SJSA1 (cell line): Measurements from ENCODE around the gene FGGY. TPM values are rescaled to one million over a fixed set of nuclear protein-coding genes. Genes with fewer than 3 reads are reported as not detected.
A peak's percentile ranks its signal among the peaks of the same experiment; 100 is the strongest.

Source experiments
- DNase-seq, 2 experiments: peaks; one replicate each; pipeline ENCODE4 v3.0.0-alpha.2; 2015 to 2020; ENCODE audit warnings: low spot score in 2 of 2, low read depth in 1 of 2
- H3K27ac ChIP-seq: fragments of 250-450 bp; sonication (Bioruptor Pico); 2 replicates; pipeline ENCODE4 v1.5.1; 2020; ENCODE audit warnings: mild to moderate bottlenecking, moderate library complexity
- H3K27me3 ChIP-seq: fragments of 250-450 bp; sonication (Bioruptor Pico); replicated peaks from 2 replicates; pipeline ENCODE4 v1.5.1; 2020; ENCODE audit warnings: mild to moderate bottlenecking, moderate library complexity
- H3K36me3 ChIP-seq: fragments of 250-450 bp; sonication (Bioruptor Pico); 2 replicates; pipeline ENCODE4 v1.5.1; 2020; ENCODE audit warnings: mild to moderate bottlenecking
- H3K4me1 ChIP-seq: fragments of 250-450 bp; sonication (Bioruptor Pico); replicated peaks from 2 replicates; pipeline ENCODE4 v1.6.1; 2021; ENCODE audit warnings: mild to moderate bottlenecking
- H3K4me3 ChIP-seq: fragments of 250-450 bp; sonication (Bioruptor Pico); 2 replicates; pipeline ENCODE4 v1.5.1; 2020; ENCODE audit warnings: mild to moderate bottlenecking
- H3K9me3 ChIP-seq: fragments of 250-450 bp; sonication (Bioruptor Pico); replicated peaks from 2 replicates; pipeline ENCODE4 v1.5.1; 2020; ENCODE audit warnings: mild to moderate bottlenecking
- total RNA-seq: library from RNA; depleted of rRNA; stranded (reverse); fragments of >200 nt; shearing (Covaris generic); gene quantifications from 2 replicates; pipeline ENCODE4 v1.2.3, GENCODE V29; 2014

The FGGY gene
- total RNA-seq, 1 experiment from 2014 or later, result 9.0 TPM

DNA sequence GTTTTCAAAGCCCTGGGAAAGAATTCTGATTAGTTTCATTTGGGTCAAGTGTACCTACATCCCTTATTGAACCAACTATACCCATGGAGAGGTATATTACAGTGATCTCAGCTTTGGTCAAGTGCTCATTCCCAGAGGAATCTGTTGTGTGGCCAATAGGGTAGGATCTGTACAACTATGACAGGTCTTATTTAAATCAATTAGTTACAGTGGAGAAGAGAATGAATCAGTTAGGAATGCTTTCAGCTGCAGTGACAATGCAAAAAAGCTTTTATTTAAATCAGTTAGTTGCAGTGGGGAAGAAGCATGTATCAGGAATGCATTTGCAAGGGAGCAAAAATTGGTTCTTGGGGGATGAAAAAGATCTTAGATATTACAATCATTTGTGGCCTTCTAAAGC lies 119.0 kb downstream of the FGGY start:
- no peak for DNase-seq
- Histone ChIP-seq H3K27ac (no peak overlapping the region), H3K36me3 (0 out of 2 replicates have a peak, but pooled peaks cover 3% of the 10 kb centered on the region), H3K4me1 (peaks cover 6% of the 10 kb centered on the region; the same call in 1 of the 2 replicates), H3K27me3 (no peaks in the 10 kb centered on the region), H3K4me3 (no peak overlapping the region), H3K9me3 (no peaks in the 10 kb centered on the region)

DNA sequence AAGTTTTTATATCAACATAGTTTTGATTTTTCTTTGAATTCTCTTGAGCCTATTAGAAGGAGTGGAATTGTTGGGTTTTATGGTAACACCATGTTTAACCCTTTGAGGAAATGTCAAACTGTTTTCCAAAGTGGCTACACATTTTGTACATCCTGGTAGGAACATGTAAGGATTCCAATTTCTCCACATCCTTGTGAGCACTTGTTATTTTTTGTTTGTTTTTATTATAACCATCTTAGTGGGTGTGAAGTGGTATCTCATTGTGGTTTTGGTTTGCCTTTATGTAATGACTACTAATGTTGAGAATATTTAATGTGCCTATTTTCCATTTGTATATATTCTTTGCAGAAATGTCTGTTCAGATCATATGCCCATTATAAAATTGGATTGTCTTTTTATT lies 120.5 kb downstream of the FGGY start:
- no peak overlapping the region for H3K27ac ChIP-seq
- H3K4me1 ChIP-seq, result peaks cover 6% of the 10 kb centered on the region; the same call in 1 of the 2 replicates
- H3K9me3 ChIP-seq, result no peaks in the 10 kb centered on the region
- H3K4me3 ChIP-seq, result no peak overlapping the region
- DNase-seq, result no peak
- H3K36me3 ChIP-seq, result 0 out of 2 replicates have a peak, but pooled peaks cover 3% of the 10 kb centered on the region
- no peaks in the 10 kb centered on the region for H3K27me3 ChIP-seq

DNA sequence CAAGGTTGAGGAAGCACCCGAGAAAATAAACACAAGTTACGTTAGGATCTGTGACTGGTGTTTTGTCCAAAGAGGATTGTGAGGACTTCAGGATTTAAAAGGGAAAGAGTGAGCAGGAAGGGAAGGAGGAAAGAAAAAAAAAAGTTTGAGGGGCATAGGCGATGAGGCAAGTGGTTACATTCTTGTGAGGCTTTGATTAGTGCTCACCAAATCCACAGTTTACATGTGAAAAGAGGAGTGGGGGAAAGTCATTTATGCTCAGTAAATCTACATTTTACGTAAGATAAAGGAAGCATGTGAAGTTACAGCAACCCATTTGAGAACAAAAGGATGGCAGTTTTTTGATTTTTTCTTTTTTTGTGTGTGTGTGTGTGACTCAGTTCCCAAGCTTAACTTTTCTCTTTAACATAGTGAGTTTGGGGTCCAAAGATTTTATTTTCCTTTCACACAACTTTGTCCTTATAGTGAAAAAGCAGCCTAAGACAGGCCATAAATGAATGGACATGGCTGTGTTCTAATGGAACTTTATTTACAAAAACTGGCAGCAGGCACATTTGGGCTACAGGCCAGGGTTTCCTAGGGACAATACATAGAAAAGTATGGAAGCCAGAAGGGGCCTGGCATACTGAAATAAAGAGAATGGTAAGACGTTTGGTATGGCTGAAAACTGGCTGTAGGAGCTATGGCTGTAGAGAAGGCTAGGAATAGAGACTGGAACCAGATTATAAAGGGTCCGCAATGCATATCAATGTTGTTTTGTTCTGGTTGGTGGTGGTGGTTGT lies 121.7 kb downstream of the FGGY start:
- Histone ChIP-seq H3K27ac (no peak overlapping the region), H3K27me3 (no peaks in the 10 kb centered on the region), H3K4me1 (peaks cover 6% of the 10 kb centered on the region; the same call in 1 of the 2 replicates), H3K4me3 (no peak overlapping the region), H3K9me3 (no peaks in the 10 kb centered on the region), H3K36me3 (0 out of 2 replicates have a peak, but pooled peaks cover 3% of the 10 kb centered on the region)
- DNase-seq, result no peak

DNA sequence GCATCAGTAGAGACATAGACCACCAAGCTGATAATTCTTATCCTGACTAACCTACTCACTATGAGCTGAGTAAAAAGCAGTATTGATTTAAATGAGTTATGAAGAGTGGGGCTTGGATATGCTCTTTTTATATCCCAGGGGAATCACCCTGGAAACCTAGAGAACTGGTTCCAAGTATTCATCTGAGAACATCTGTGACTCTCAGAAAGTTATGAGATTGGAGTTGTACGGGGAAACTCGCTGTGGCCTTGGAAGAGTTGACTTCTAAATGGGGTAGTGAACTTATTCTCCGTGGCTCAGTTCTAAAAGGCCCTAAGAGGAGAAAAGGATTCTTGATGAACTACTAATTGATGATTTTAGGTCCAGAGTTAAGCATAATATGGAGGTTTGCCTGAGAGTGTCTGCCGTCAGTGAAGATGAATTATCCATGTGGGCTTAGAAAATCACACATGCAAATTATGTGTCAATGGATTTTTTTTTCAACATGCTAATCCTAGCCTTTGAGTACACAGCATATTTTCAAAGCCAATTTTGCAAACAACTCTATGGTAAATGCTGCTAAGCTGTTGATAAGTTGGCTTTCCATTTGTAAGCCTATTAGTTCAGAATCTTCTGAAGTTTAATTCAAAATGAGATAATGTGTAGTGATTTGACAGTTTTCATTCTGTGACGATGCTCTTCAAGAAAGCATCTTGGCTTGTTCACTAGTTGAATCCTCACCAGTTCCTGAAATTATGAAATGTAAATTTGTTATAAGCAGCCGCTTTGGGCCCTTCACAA lies 122.7 kb downstream of the FGGY start:
- Histone ChIP-seq H3K36me3 (0 out of 2 replicates have a peak, but pooled peaks cover 3% of the 10 kb centered on the region), H3K9me3 (no peaks in the 10 kb centered on the region), H3K27ac (no peak overlapping the region), H3K27me3 (no peaks in the 10 kb centered on the region), H3K4me1 (peaks cover 6% of the 10 kb centered on the region; the same call in 1 of the 2 replicates), H3K4me3 (no peak overlapping the region)
- DNase-seq, result no peak

DNA sequence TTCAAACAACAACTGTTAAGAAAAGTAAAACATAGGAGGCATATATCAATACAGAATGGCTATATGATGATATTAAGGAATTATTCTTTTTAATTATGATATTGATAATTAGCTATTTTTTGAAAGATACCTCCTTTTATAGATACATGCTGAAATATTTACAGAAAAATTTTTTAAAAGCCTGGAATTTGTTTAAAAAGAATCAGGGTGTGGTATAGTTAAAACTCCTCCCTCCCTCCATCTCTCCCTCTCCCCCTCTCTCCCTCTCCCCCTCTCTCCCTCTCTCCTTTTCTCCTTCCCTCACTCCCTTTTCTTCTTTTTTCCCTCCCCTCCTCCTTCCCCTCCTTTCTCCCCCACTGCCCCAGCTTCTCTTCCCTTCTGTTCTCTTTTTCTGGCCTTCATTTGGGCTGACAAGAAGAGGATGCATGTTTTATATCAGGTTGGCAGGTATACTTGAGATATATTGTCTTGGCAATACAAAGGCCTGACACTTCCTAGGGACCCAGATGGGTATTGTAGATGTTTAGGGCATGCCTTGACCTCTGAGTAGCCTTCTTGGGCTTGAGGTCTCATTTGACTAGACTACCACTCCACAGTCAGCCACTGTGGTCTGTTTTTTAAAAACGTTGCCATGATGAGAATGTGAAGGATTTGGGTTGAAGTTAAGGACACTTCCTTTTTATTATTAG lies 124.5 kb downstream of the FGGY start:
- H3K4me3 ChIP-seq, result no peak overlapping the region
- no peaks in the 10 kb centered on the region for H3K27me3 ChIP-seq
- H3K4me1 ChIP-seq, result peaks cover 6% of the 10 kb centered on the region; the same call in 1 of the 2 replicates
- H3K36me3 ChIP-seq, result no peaks in the 10 kb centered on the region
- no peaks in the 10 kb centered on the region for H3K9me3 ChIP-seq
- no peak overlapping the region for H3K27ac ChIP-seq
- DNase-seq, result no peak

DNA sequence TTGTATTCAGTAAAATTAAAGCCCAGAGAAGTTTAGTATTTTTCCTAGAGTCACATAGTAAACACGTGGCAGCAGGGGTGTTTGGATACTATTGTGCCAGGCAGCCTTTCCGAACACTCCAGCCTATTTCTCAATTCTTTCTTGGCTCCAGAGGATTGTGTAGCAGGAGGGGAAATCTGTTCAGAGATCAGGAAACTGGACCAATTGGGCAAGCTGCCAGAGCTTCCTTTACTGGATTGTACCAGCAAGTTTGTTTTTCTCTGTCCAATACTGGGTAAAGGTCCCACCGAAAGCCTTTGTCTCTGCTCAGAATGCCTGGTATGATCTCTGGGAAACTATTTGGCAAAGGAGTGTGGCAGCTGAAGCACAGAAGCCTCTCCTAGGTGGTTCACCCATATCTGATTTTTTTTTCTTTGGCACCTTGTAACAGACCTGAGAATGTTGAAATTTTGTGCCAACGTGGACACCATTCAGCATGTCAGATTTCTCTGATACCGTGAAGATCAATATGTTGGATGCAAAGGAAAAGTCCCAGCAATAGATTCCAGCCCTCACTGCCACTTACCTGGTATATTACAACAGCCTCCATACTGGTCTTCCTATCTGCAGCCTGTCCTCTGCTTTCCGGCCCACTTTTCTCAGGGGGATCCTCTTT lies 126.2 kb downstream of the FGGY start:
- peaks cover 21% of the 10 kb centered on the region for H3K4me1 ChIP-seq
- H3K9me3 ChIP-seq, result no peaks in the 10 kb centered on the region
- H3K27me3 ChIP-seq, result no peaks in the 10 kb centered on the region
- H3K27ac ChIP-seq, result no peak overlapping the region
- no peak for DNase-seq
- no peaks in the 10 kb centered on the region for H3K36me3 ChIP-seq
- H3K4me3 ChIP-seq, result no peak overlapping the region

DNA sequence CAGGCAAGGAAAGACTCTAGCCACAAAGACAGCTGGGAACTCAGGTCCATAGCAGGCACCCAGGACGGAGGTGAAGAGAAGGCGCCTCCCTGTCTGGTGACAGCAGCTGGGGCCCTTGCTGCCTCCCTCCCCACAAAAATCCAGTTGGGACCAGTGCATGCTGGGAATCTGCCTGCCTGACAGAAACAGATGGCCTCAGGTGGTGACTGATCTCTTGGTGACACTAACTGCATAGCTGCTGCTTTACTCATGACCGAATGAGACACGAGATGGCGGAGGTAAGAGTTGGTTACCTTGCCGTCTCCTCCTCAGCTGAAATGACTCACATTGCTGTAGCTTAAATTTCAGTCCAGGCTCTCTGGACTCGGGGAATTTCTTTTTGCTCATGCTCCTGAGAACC lies 130.3 kb downstream of the FGGY start:
- Histone ChIP-seq H3K9me3 (no peaks in the 10 kb centered on the region), H3K36me3 (no peaks in the 10 kb centered on the region), H3K27ac (no peak overlapping the region), H3K27me3 (no peaks in the 10 kb centered on the region), H3K4me3 (no peak overlapping the region), H3K4me1 (peaks cover 26% of the 10 kb centered on the region)
- DNase-seq, result peak; percentile 44 to 65

DNA sequence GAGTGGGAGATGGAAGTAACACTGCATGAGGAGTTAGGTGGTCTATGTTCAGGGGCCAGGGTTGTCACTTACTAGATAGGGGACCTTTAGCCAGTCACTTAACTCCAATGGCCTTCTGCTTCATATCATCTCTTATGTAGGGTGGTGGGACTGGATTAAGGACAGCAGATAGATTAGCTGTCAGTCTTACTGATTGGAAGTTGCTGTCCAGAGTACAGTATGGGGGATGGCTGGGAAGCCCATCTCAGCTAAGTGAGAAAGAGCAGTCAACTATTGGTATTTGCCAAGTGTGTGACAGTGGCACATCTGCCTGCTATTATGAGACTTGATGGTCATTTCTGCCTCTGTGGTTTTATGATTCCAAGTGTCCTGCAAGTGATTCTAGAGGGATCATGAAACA lies 130.9 kb downstream of the FGGY start:
- Histone ChIP-seq H3K4me1 (peaks cover 32% of the 10 kb centered on the region), H3K27ac (no peak overlapping the region), H3K27me3 (no peaks in the 10 kb centered on the region), H3K4me3 (no peak overlapping the region), H3K36me3 (no peaks in the 10 kb centered on the region), H3K9me3 (no peaks in the 10 kb centered on the region)
- DNase-seq, result no peak

DNA sequence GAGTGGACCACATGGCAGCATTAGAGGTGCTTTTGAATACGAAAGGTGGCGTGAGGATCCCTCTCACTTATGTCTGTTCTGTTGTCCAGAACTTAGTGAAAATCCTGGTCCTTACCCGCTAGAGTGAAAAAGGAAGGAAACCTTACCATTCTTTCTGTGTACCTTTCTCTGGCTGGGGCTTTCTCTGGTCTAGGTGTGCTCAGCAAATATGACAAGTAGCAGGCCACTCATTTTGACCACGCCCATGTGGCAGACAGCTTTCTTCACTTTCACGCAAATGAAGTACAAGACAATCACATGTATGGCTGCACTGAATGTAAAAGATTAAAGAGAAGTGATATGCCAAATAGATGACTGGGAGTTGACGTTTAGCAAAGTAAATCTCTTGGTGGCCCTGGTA lies 131.9 kb downstream of the FGGY start:
- peaks cover 43% of the 10 kb centered on the region for H3K4me1 ChIP-seq
- no peak overlapping the region for H3K4me3 ChIP-seq
- no peak overlapping the region for H3K27ac ChIP-seq
- no peaks in the 10 kb centered on the region for H3K9me3 ChIP-seq
- DNase-seq, result no peak
- H3K27me3 ChIP-seq, result no peaks in the 10 kb centered on the region
- H3K36me3 ChIP-seq, result no peaks in the 10 kb centered on the region

DNA sequence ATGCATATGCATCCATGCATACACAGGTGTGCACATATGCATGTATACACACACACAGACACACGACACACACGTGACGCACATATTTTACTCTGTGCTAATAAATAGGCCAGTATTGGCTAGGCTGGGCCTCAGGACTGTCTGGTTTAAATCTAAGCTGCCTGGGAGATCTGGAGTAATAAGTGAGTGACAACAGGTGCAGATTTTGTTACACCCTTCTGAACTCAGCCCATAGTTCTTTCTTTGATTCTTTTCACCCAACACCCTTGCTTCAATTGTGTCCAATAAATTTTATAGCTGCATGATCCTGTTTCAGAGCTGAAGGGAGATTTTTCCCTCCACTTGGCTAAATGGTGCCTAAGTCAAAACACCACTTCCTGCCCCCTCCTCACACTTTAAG lies 132.8 kb downstream of the FGGY start:
- H3K27me3 ChIP-seq, result no peaks in the 10 kb centered on the region
- DNase-seq, result no peak
- peaks cover 51% of the 10 kb centered on the region for H3K4me1 ChIP-seq
- no peak overlapping the region for H3K4me3 ChIP-seq
- H3K27ac ChIP-seq, result no peak overlapping the region
- H3K36me3 ChIP-seq, result no peaks in the 10 kb centered on the region
- H3K9me3 ChIP-seq, result no peaks in the 10 kb centered on the region

DNA sequence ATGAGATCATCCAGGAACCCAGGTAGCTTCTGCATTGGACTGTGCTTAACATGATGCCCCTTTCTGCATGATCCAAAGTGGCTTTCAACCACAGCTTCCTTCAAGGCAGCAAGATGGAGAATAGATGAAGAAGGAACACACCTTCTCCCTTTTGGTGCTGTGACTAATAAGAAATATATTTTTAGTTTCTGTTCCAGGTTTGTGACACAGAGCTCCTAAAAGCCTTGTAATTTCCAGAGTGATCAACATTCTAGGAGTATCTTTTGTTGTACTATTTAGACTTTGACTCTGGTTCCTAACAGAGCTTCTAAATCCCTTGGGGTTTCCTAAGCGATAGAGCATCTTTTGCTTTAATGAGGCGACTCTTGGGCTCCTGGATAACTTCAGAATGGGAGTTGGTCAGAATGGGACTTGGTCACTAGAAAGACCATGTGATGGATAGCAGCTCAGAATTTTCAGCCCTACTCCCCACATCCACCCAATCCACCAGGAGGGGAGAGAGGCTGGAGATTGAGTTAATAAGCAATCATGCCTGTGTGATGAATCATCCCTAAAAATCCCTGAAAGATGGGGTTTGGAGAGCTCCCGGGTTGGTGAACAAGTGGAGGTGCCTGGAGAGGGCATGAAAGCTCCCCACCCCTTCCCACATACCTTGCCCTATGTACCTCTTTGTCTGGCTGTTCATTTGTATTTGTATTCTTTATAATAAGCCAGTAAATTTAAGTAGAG lies 134.8 kb downstream of the FGGY start:
- Histone ChIP-seq H3K27ac (peak overlapping the region; percentile 26), H3K4me1 (peaks cover 55% of the 10 kb centered on the region), H3K9me3 (no peaks in the 10 kb centered on the region), H3K36me3 (no peaks in the 10 kb centered on the region), H3K27me3 (no peaks in the 10 kb centered on the region), H3K4me3 (no peak overlapping the region)
- DNase-seq, result peak in 1 of 2 experiments; percentile 50

DNA sequence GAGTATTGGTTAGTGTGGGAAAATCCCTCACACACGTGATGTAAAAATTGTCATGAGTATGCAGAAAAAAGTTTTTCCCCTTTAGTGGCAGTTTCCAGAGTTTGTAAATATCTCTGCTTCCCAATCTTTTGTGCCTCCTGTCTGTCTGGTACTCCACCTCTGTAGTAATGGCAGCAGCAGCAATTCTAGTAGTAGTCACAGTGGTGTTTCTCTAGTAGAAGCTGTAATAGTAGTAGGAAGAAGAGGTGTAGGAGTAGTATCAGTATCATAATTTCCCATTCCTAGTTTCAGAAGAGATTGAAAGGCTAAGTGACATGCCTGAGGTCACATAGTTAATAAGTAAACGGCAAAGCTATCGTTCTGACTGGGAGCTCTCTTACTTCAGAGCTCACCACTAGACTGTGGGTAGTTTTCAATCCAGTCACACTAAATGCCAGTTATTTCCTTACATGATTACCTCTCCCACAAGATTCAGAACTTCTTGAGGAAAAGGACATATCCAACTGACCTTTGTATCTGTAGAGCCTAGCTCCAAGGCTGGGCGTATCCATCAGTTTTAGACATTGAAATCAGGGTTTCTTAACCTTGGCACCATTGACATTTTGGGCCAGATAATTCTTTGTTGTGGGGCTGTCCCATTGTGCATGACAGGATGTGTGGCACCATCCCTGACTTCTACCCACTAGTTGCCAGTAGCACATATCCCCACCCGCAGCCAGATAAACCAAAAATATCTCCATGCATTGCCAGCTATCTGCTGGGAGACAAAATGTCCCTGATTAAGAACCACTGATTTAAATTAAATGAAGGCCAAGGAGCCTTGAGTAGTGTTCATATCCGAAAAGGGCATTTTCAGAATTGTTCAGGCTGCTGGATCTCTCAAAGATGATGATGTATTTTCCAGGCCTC lies 135.9 kb downstream of the FGGY start:
- H3K4me3 ChIP-seq, result no peak overlapping the region
- peak overlapping the region; percentile 91 for H3K27ac ChIP-seq
- H3K9me3 ChIP-seq, result no peaks in the 10 kb centered on the region
- peaks cover 45% of the 10 kb centered on the region for H3K4me1 ChIP-seq
- H3K36me3 ChIP-seq, result no peaks in the 10 kb centered on the region
- no peak for DNase-seq
- no peaks in the 10 kb centered on the region for H3K27me3 ChIP-seq
